ENCODE results near the gene ALDH1L2. TPM values are rescaled to one million over a fixed set of nuclear protein-coding genes. Genes with fewer than 3 reads are reported as not detected.
A peak's percentile ranks its signal among the peaks of the same experiment; 100 is the strongest.

Gene ALDH1L2
- total RNA-seq, 1 experiment from 2014 or later = 7.7 TPM

DNA sequence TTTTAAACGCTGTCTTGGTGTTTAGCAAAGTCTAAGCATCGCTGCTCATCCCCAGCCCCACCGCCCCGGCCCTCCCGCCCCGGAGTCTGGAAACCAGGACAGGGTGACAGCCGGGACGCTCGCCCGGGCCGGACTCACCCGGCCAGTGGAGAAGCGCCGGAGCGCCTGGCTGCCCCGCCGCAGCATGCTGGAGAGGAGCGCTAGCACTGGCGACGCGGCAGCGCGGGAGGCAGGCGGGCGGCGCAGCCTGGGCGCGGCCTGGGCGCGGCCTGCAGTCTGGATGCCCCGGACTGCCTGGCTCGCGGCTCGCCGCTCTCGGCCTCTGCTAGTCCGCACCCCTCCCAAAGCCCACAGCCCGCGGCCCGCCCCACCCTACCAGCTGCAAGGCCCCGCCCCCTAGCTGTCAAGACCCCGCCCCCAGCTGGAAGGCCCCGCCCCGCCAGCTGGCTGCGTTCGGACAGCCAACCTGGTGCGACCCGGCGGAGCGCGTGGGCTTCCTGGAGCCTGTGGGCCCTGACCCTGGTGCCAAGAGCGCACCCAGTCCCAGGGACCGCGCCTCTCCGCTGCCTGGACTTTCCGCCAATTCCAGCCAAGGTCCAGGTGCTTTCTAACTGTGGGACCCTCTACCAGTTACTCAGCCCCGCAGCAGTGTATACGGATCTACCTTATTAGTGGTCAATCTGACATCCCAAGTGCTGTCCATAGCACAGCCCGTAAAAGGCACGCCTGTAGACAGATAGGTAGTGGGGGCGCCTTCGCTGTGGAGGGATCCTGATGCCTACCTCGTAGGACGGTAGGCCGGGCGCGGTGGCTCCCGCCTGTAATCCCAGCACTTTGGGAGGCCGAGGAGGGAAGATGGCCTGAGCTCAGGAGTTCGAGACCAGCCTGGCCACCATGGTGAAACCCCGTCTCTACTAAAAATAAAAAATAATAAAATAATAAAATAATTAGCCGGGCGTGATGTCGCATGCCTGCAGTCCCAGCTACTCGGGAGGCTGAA is at the start of gene ALDH1L2 (continued):
- peak; percentile 56; the same call in 1 of the 2 replicates for TF ChIP-seq FOXP4 (CRISPR knock-in tag; IDR thresholded peaks at IDR 0.05)

DNA sequence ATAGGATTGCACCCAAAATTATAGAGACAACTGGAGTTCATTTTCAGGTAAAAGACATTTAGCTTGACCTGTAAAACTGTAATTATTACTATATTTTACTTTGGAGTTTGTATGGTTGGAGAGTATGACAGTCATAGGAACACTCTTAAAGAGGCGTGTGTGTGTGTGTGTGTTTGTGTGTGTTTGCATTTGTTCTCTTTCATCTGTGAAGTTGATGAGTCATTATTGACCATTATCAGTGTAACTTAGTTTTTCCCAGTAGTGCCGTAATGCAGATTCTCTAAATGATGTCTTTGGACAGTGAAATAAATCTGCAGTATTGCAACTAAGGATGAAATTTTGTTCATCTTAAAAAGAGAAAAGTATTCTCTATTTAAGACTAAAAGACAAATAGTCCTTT is 36.3 kb upstream of the ALDH1L2 start:
- Mint-ChIP-seq H3K9me3 (no peaks in the 10 kb centered on the region), H3K4me1 (no peaks in the 10 kb centered on the region), H3K27me3 (ENCODE audit: low read depth) (no peaks in the 10 kb centered on the region), H3K36me3 (peaks cover 80% of the 10 kb centered on the region), H3K27ac (no peak overlapping the region), H3K4me3 (no peak overlapping the region)
- no peak for DNase-seq (ENCODE audit: low spot score)
- TF ChIP-seq, protein P1, sequence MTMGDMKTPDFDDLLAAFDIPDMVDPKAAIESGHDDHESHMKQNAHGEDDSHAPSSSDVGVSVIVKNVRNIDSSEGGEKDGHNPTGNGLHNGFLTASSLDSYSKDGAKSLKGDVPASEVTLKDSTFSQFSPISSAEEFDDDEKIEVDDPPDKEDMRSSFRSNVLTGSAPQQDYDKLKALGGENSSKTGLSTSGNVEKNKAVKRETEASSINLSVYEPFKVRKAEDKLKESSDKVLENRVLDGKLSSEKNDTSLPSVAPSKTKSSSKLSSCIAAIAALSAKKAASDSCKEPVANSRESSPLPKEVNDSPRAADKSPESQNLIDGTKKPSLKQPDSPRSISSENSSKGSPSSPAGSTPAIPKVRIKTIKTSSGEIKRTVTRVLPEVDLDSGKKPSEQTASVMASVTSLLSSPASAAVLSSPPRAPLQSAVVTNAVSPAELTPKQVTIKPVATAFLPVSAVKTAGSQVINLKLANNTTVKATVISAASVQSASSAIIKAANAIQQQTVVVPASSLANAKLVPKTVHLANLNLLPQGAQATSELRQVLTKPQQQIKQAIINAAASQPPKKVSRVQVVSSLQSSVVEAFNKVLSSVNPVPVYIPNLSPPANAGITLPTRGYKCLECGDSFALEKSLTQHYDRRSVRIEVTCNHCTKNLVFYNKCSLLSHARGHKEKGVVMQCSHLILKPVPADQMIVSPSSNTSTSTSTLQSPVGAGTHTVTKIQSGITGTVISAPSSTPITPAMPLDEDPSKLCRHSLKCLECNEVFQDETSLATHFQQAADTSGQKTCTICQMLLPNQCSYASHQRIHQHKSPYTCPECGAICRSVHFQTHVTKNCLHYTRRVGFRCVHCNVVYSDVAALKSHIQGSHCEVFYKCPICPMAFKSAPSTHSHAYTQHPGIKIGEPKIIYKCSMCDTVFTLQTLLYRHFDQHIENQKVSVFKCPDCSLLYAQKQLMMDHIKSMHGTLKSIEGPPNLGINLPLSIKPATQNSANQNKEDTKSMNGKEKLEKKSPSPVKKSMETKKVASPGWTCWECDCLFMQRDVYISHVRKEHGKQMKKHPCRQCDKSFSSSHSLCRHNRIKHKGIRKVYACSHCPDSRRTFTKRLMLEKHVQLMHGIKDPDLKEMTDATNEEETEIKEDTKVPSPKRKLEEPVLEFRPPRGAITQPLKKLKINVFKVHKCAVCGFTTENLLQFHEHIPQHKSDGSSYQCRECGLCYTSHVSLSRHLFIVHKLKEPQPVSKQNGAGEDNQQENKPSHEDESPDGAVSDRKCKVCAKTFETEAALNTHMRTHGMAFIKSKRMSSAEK (CRISPR knock-in tag; IDR thresholded peaks at IDR 0.05; ENCODE audit: borderline replicate concordance) = no peak
- peak; percentile 31; the same call in 1 of the 2 replicates for TF ChIP-seq GABPB1 (CRISPR knock-in tag; IDR thresholded peaks at IDR 0.05)
- POLR2A ChIA-PET = no interaction called here
- no peak for ATAC-seq
- CTCF ChIA-PET = no interaction called here

GRCh38 chr12:105116969-105117368 is 32.7 kb upstream of the ALDH1L2 start:
- peaks cover 23% of the 10 kb centered on the region for H3K4me1 Mint-ChIP-seq
- H3K9me3 Mint-ChIP-seq = 0 out of 2 replicates have a peak, but pooled peaks cover 3% of the 10 kb centered on the region
- ATAC-seq (no peak), DNase-seq (ENCODE audit: low spot score) (no peak)
- H3K27me3 Mint-ChIP-seq (ENCODE audit: low read depth) = no peaks in the 10 kb centered on the region
- H3K27ac Mint-ChIP-seq = no peak overlapping the region
- H3K4me3 Mint-ChIP-seq = no peak overlapping the region
- H3K36me3 Mint-ChIP-seq = peaks cover 69% of the 10 kb centered on the region
- CTCF ChIA-PET = no interaction called here
- POLR2A ChIA-PET = no interaction called here
- TF ChIP-seq SOX15 (CRISPR knock-in tag; IDR thresholded peaks at IDR 0.05) = no peak
- no peak for TF ChIP-seq KAT7 (CRISPR knock-in tag; IDR thresholded peaks at IDR 0.05; ENCODE audit: borderline replicate concordance)
- no peak for TF ChIP-seq NFATC4 (CRISPR knock-in tag; IDR thresholded peaks at IDR 0.05)
- TF ChIP-seq, protein P2, sequence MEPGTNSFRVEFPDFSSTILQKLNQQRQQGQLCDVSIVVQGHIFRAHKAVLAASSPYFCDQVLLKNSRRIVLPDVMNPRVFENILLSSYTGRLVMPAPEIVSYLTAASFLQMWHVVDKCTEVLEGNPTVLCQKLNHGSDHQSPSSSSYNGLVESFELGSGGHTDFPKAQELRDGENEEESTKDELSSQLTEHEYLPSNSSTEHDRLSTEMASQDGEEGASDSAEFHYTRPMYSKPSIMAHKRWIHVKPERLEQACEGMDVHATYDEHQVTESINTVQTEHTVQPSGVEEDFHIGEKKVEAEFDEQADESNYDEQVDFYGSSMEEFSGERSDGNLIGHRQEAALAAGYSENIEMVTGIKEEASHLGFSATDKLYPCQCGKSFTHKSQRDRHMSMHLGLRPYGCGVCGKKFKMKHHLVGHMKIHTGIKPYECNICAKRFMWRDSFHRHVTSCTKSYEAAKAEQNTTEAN (CRISPR knock-in tag; IDR thresholded peaks at IDR 0.05) = no peak
- no peak for TF ChIP-seq ELF4 (CRISPR knock-in tag; IDR thresholded peaks at IDR 0.05; ENCODE audit: low read depth)
- TF ChIP-seq JUN (CRISPR knock-in tag; IDR thresholded peaks at IDR 0.05) = no peak
- no peak for TF ChIP-seq MLX (CRISPR knock-in tag; IDR thresholded peaks at IDR 0.05)
- TF ChIP-seq TCF7 (CRISPR knock-in tag; IDR thresholded peaks at IDR 0.05; ENCODE audit: low read depth) = no peak
- no peak for TF ChIP-seq PRDM15 (CRISPR knock-in tag; IDR thresholded peaks at IDR 0.05)
- no peak for TF ChIP-seq ZNF396 (CRISPR knock-in tag; IDR thresholded peaks at IDR 0.05; ENCODE audit: borderline replicate concordance)
- no peak for TF ChIP-seq JAZF1 (CRISPR knock-in tag; IDR thresholded peaks at IDR 0.05)
- no peak for TF ChIP-seq ZNF317 (CRISPR knock-in tag; IDR thresholded peaks at IDR 0.05; ENCODE audit: borderline replicate concordance, low read depth)
- no peak for TF ChIP-seq E2F5 (CRISPR knock-in tag; IDR thresholded peaks at IDR 0.05)

Measured in WTC11 (cell line).